Fibroblast of skin of left quadriceps (primary cell): ENCODE measurements around the gene CHRD.

Source experiments
- DNase-seq, 2 experiments: peaks; one replicate each; pipeline ENCODE4 v3.0.0-alpha.2; 2013; ENCODE audit warnings: low read depth in 2 of 2

CHRD gene

DNA sequence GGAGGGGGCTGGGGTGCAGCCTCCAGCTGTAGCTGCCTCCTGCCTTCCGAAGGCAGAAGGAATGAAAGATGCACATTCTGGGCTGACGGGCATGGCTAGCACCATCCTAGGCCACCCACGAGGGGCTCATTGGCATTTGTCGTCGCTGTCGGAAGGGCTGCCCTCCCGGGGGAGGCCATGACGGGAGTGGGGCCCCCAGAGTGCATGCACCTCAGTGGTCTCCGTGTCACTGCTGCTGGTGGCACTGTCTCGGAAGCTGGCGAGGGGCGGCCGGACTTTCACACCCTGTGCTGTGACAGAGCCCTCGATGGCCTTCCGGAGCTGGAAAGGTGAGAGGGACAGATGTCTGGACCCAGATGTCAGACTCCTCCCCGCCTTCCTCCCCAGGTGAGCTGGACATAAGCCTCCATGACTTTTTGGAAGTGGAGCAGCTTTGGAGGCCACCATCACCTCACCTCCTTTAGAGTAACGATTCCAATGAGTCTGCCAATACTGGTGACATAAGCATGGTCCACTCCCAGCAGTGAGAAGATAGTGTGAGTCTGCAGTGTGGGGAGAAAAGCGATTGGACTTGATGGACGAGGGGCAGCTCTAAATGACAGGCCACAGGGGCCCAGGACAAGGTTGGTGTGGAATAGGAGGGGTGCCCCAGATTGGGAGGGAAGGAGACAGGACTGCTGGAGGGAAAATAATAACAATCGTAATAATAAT is 33.2 kb upstream of the CHRD start:
- DNase-seq: no peak

DNA sequence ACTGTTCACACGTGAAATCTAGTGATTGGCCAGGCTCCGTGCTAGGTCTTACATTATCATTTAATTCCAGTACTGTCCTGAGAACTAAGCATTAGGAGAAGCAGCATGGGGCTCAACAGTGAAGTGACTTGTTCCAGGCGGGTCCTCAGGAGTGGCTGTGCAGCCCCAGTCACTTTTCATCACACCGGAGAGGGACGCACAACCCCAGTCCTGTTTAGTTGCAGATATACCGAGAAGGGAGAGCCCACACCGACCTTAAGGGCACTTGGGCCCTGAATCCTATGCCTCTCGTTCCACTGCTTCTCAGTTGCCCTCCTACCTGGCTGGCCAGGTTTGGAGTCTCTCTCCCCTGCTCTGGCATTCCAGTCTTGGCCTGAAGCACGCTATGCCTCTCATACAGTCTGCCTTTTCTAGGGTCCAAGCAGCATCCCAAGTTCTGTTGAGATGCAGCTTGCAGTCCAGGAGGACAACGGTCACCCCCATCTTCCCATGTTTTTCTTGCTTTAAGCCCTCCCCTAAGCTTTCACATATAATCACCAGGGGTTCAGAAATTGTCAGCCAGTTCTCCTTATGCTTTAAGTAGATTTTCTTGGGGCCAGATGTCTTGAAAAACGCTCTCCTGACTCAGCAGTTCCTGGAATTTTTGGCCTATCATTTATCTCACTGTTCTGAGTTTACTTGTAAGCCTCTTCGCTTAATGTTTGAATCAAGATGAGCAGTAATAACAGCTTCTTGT is 32.4 kb upstream of the CHRD start:
- no peak for DNase-seq

DNA sequence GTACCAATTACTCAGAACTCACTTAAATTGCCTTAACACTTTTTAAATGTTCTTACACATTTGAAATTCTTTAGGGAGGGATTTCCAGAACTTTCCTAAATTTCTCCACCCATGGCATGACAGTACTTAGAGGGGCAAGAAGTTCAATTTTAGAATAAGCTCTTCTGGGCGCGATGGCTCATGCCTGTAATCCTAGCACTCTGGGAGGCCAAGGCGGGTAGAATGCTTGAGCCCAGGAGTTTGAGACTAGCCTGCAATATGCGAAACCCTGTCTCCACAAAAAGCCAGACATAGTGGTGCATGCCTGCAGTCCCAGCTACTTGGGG is 31.8 kb upstream of the CHRD start:
- DNase-seq: no peak

GRCh38 chr3:184349563-184350470 is 30.0 kb upstream of the CHRD start:
- DNase-seq: no peak

- no peak for DNase-seq
These were observed 29.2 kb upstream of the CHRD start for GRCh38 chr3:184350618-184351017.

- no peak for DNase-seq
These were observed 28.2 kb upstream of the CHRD start for GRCh38 chr3:184351511-184352148.

- no peak for DNase-seq
These were observed 27.6 kb upstream of the CHRD start for GRCh38 chr3:184352149-184352785.

- DNase-seq: no peak
These were observed 26.8 kb upstream of the CHRD start for GRCh38 chr3:184352897-184353545.

- DNase-seq: no peak
These were observed 26.3 kb upstream of the CHRD start for GRCh38 chr3:184353546-184353941.

- DNase-seq: no peak
These were observed 25.6 kb upstream of the CHRD start for GRCh38 chr3:184354121-184354728.

DNA sequence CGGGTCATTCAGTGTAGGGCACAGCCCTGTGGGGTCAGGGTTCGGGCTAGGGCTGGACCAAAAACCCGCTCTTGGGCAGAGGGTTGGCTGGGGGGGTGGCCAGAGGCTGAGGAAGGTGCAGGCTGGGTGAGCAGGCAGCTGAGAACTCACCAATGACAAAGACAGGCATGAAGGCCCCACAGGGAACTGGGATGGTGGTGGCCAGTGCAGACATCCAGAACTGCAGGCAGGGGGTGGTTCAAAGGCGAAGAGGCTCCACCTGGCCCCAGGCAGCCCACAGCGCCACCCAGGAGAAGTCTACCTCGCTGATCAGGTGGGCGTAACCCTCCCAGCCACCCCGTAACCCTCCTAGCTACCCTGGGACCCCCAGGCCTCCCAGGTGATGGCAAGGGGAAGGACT is 25.1 kb upstream of the CHRD start:
- no peak for DNase-seq

DNA sequence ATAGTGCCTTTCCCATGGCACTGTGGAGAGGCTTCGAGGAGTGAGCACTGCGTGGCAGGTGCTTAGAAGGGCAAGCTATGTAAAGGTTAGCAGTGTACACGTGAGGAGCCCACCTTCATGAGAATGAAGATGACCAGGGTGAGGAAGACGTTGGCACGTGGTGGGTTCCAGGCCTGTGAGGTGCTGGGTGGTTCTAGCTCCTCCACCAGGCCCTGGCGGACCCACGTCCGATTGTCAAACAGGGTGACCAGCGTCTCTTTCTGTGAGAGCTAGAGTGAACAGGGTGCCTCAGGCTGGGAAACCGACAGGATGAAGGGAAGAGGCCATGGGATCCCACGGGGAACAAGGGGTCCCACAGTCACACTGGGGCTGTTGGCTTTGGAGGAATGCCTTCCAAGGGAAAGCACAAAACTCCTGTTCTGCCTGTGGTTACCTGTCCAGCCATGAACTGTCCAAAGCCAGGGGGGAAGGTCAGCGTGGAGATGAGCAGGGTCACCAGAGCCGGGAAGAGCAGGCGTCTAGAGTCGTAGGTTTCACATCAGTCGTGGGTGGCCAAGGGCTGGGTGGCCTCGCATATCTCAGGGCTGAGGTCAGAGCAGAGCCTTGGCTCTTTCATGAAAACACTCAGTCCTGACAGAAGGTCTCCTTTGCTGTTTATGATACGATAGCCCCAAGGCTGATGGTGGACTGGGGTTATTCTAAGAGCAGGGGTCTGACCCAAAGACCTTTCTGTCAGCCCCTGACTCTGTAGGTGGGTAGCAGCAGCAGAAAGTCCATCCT is 24.4 kb upstream of the CHRD start:
- no peak for DNase-seq

GRCh38 chr3:184357248-184358123 is 22.4 kb upstream of the CHRD start:
- no peak for DNase-seq

- no peak for DNase-seq
These were observed 21.6 kb upstream of the CHRD start for GRCh38 chr3:184358124-184358767.

- no peak for DNase-seq
These were observed 20.9 kb upstream of the CHRD start for GRCh38 chr3:184358921-184359350.

DNA sequence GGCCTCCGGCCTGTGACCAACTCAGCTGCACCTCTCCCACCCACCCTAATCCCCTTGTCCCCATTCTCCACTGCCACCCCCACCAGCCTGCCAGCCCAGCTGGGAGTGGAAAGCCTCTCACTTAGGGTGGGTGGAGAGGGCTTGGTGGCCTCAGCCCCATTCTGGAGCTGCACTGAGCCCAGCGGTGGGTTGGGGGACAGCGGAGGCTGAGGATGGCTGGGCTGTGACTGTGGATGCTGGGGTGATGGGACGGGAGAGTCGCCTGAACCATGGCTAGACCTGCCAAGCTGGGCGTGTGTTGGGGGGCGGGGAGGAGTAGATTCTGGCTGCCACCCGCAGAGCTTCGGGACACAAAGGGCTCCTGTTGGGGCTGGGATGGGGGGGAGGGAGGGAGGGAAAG is 20.2 kb upstream of the CHRD start:
- no peak for DNase-seq

DNA sequence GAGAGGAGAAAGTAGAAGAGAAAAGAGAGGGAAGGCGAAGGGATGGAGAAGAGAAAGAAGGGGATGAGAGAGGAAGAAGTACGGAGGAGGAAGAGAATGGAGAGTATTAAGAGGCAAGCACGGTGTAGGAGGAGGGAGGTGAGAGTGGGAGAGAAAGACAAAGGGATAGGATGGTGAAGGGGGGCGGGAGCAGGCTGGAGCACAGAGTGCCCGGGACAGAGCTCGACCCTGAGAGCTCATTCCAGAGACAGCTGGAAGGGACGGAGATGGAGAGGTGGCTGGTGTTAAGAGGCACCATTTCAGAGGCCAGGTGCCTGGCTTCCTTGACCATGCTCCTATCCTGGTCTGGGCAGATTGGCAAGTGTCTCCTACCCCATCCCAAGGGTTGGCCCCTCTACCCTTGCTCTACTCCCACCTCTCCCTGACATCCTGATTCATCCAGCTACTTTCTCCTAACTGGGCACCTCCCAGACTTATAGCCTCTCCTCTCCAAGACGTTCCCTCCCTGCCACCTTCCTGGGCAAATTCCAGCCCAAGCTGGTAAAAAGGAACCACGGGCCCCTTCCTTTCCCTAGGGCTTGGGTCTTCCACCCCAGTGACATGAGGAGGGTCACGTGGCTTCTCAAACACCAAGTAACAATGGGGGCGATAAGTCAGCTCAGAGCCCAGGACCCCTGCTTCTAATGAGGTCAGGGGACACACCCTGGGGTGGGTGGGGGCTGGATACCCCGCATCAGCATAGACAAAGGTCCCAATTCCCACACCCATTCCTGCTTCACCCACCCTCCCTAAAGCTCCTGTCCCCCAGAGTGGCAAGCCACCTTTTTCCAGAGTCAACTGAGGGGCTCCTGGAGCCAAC is 19.6 kb upstream of the CHRD start:
- DNase-seq: no peak
